HUDEP-2 (cell line): Measurements from ENCODE around the gene ROPN1L.

Experiments used
- DNase-seq, 76 experiments: peaks; one replicate each; lab custom pipeline; 2025; ENCODE audit not compliant: unreplicated experiment in 76 of 76; lab: John Stamatoyannopoulos, UW

Gene ROPN1L

DNA sequence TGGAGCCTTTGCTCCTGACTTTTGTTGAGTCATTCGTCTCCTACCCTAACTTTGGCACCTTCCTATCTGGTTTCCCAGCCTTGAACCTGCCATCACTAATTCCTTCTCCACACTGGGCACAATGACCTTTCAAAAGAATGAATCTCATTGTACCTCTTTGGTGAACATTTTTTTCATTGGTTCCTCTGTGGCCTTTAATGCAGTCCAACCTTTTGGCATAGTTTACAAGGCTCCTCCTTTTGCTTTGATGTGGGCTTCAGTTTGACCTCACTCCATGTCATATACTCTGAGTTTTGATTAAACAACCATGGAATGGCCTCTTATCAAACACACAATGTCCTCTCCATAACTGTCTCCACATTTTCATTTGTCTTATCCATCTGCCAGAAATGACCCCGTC, 14.5 kb upstream of the ROPN1L start:
- DNase-seq = no peak

GRCh38 chr5:10427978-10428377, 13.7 kb upstream of the ROPN1L start:
- DNase-seq = no peak

DNA sequence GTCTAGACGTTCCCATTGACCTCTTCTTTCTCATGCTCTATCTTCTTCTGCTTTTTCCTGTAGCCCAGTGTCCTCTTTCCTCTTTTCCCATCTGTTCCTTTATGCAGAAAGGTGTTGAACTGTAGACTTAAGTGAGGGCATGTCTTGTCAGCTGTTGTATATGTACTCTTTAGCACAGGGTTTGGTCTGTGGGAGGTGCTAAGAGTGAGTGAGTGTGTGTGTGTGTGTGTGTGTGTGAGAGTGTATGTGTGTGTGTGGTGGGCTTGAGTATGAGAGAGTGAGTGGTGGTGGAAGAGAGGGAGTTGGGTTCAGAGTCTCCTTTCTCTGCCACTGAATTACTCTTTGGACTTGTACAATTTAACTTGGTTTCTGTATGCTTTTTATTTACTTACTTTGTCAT, 10.3 kb upstream of the ROPN1L start:
- no peak for DNase-seq

GRCh38 chr5:10432059-10433008, 9.3 kb upstream of the ROPN1L start:
- no peak for DNase-seq

DNA sequence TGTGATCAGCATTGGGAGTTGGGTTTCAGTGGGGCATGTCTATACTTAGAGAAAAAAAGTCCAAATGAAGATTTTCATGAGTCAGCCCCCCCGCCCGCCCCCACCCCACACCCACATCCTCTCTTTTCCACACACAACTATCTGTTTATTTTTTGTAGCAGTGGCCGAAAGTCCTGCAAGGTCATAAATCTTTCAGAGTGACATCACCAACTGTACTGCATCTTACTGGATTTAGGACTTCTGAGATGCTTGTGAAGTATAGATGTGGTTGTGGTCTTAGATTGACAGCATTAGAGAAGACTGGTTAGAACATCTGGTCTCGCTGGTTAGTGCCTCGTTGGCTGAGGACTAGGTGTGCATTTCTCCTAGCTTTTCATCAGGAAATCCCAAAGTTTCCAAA, 7.3 kb upstream of the ROPN1L start:
- DNase-seq = no peak

DNA sequence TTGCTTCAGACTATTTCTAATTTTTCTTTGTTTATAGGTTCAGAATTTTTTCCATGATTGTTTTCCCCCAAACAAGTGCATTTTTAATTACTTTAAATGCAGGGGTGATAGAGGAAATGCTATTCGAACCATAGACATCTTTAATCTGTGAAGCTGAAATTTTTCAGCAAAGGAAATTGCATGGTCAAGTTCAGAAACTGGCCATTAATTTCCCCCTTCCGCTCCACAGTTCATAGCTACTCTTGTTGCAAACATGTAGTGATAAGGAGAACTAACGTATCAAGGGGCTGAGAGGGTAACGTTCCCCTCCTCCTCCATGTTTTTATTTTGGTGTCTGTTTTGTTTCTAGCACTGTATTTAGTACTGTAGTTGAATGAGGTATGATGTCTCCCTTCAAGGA, 3.4 kb upstream of the ROPN1L start:
- DNase-seq = no peak

DNA sequence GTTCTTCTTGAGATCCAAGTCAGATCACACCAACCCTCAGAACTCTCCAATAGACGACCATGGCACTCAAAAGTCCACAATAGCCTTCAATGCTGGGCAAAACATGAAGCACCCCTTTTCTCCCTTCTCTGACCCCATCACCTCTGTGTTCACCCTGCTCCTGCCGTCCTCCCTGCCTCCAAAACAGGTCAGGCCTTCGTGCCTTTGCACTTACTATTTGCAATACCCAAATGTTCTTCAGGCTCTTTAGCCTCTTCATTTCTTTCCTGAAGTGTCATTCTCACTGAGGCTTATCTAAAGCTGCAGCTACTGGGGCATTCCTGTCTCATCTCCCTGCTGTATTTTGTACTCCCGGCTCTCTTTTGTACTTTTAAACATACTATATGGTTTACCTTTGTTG, 2.0 kb upstream of the ROPN1L start:
- DNase-seq = no peak

DNA sequence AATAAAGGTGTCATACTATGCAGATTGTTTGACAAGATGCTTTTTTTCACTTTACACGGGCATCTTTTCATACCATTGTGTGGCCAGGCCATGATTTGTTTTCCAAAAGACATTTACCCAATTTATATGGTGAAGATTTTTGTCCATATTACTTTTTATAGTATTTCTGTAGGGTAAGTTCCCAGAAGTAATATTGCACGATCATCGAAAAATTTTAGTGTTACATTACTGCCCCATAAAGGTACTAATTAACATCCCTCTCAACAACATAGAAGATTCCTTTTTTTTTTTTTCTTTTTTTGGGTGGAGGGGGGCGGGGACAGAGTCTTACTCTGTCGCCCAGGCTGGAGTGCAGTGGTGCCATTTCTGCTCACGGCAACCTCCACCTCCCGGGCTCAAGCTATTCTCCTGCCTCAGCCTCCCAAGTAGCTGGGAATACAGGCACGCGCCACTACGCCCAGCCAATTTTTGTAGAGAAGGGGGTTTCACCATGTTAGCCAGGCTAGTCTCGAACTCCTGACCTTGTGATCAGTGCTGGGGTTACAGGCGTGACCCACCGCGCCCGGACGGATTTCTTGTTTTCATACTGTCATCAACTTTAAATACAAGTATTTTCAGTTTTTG, 1.2 kb upstream of the ROPN1L start:
- DNase-seq = no peak

DNA sequence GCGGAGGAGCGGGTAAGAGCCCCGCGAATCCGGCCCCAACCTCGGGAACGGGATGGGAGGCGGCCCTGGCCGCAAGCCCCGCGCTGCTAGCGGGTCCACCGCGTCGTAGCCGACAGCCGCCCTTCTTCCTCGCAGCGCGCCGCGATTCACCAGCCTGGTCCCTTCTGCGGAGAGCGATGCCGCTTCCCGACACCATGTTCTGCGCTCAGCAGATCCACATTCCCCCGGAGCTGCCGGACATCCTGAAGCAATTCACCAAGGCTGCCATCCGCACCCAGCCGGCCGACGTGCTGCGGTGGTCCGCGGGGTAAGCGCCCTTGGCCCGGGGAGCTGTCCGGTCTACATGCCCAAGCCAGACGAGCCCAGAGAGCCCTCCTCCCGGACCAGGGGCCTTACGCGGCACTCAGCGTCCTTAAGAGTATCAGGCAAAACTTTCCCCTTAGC, 335 bp downstream of the ROPN1L start:
- DNase-seq = peak in 1 of 76 experiments; percentile 41

- DNase-seq = no peak
These were observed 897 bp downstream of the ROPN1L start for GRCh38 chr5:10442576-10442975.

DNA sequence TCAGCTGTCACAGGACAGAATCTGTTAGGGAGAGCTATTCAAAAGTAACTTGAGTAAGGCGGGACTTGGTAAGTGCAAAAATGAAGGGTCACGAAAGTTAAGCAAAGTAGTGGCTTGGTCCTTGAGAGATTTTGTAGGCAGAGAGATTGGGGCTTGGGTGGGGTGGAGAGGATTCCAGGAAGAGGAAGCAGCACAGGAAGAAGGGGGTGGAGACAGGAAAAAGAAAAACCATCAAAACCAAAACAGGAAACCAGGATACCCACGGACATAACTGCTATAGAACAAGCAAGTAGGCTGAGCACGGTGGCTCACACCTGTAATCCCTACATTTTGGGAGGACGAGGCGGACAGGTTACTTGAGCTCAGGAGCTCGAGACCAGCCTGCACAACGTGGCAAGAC, 3.7 kb downstream of the ROPN1L start:
- no peak for DNase-seq

DNA sequence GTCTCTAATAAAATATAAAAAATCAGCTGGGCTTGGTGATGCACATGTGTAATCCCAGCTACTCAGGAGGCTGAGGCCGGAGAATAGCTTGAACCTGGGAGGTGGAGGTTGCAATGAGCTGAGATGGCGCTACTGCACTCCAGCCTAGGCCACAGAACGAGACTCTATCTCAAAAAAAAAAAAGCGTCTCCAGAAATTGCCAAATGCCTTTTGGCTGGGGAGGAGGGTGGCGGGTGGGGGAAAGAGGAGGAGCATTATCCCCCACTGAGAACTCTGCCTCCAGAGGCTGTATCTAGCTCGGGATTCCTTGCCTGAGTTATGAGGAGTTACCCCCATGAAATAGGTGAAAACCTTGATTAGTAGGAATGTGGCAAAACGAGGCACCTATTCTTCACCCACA, 4.8 kb downstream of the ROPN1L start:
- DNase-seq = no peak

DNA sequence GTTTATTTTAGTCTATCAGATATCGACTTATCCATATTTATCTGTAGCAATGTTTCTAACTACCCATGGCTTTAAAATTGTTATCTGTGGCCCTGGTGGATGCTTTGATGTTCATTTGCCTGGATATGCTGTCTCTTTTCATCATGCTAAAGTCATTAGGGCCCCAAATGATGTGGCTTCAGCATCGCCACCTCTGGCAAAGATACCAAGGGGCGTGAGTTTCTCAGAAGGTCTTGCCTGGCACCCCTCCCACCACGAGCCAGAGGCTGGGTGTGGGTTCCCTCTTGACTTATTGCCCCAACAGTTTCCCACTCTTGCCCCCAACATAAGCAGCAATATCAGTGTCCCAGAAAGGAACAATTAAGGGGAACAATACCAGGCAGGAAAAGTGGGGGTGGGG, 5.4 kb downstream of the ROPN1L start:
- DNase-seq = no peak

DNA sequence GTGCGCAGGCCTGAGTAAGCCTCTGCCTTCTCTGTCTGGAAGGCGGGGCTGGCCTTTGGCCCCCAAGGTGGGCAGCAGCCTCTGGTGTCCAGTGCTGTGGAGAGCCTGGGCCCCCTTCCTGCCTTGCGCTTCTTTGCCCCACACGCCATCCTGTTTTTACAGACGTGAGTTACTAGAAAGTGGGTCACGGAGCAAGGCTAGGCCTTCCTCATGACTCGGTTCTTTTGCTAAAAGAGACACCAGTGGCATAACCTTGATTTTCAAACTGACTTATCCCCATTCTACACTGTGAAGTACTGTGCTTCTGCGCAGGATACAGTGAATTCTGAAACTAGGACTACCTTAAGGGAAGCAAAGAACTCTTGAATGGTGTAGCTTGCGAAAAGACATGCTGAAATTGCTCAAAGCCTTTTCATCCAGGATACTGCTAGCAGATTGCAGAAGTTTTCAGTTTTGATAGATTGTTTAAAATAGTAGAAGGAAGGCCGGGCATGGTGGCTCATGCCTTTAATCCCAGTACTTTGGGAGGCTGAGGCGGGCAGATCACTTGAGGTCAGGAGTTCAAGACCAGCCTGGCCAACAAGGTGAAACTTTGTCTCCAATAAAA, 7.2 kb downstream of the ROPN1L start:
- no peak for DNase-seq

DNA sequence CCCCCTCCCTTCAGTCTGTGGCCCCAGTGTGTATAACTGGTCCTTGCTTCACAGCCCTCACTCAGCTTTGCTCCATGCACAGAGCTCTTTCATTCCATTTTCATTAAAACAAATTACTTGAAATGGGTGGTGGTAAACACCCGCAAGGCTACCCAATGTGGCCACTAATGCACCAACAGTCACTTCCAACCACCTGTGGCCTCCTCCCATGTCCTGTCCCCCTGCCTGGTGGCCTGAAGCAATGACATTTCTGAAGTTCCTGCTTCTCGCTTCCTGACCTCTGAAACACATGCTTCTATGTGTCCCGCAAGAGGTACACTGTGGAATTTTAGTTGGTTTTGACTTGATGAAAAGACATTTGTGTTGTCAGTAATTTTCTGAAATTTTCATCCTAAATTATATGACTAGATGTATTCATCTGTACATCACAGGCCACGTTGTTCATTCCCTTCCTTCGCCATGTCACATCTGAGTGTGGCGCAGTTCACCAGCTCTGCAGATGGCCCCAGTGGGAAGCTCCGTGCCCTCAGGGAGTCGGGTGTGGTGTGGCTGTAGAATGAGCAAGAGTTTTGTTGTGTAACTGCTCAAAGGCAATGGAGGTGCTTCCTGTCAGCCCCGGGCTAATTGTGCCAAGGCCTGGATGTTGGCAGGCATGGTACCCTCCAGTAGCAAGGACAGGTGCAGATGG, 9.6 kb downstream of the ROPN1L start:
- DNase-seq = no peak

GRCh38 chr5:10452768-10453331, 11.2 kb downstream of the ROPN1L start:
- DNase-seq = peak in 30 of 76 experiments; percentile 2 to 60 (median 23)

- DNase-seq = no peak
These were observed 11.9 kb downstream of the ROPN1L start for GRCh38 chr5:10453545-10453944.

GRCh38 chr5:10454591-10455276, 13.1 kb downstream of the ROPN1L start:
- DNase-seq = no peak

DNA sequence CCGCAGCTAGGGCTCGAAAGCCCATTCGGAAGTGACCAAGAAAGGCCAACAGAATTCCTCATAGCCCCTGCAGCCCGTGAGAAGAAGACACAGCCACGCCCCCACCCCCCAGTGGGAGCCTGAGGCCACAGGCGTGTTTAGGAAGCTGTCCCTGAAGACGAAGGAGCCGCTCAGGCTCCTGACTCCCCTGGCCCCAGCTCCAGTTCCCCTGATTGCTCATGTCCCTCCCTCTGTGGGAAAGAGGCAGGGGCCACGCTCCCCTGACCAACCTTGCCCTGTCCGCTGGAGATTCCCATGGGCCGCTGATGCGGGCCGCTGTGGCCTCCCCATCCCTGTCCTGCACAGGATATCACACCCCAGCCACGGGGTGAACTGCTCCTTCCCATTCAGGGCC, 13.6 kb downstream of the ROPN1L start:
- no peak for DNase-seq
